ENCODE data around the gene HCN3.
"Not testable (repeated sequence)": the region's sequence is repeated elsewhere in the genome, so short reads cannot be mapped to it uniquely, and the experiment has no call there.

DNA sequence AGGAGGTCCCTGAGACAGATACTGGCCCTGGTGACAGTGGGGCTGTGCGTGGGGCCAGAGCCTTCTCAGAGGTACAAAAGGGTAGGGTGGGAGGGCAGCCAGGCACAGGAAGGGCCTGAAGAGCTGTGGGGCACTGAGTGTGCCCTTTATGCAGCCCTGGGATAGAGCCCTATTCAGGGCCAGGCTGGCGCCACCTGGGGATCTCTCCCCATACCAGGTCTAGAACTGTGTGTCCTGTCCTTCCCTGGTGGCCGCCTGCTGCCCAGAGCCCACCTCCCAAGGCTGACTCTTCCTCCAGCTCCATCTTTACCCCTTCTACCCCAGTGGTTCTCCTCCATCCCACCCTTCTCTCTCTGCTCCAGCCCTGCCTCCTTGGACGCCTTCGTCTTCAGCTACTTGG, 43.8 kb upstream of the HCN3 start:
- TF ChIP-seq POLR2A, CTCF (IDR thresholded peaks at IDR 0.05): not testable (repeated sequence)
